ENCODE results near the gene SEPTIN8. TPM values are rescaled to one million over a fixed set of nuclear protein-coding genes. Genes with fewer than 3 reads are reported as not detected.

The SEPTIN8 gene
- total and polyA plus RNA-seq, 8 donors = 15.5 to 47.3 (median 32.3) TPM

- no peak for TF ChIP-seq POLR2AphosphoS5 (IDR thresholded peaks at IDR 0.05)
- no peak for TF ChIP-seq CTCF (IDR thresholded peaks at IDR 0.05)
- TF ChIP-seq EP300 (IDR thresholded peaks at IDR 0.05) = no peak
- no peak for TF ChIP-seq POLR2A (IDR thresholded peaks at IDR 0.05)
- Histone ChIP-seq H3K27me3 (no peaks in the 10 kb centered on the region), H3K27ac (no peak overlapping the region), H3K36me3 (no peaks in the 10 kb centered on the region), H3K9me3 (no peaks in the 10 kb centered on the region), H3K4me3 (no peak overlapping the region), H3K4me1 (peaks cover 16 to 73% (median 55%) of the 10 kb centered on the region in 4 donors)
- intact Hi-C loops (cut with DNase I; ENCODE audit: low total_unique reads) = no loop called here
- no peak for DNase-seq
- 60 to 88% (median 85%) methylated on average over 3 to 5 of the region's 5 CpGs for WGBS, 5 donors
Observed at GRCh38 chr5:132773114-132773513, 3.9 kb downstream of the SEPTIN8 start.

GRCh38 chr5:132772291-132773070 is 4.6 kb downstream of the SEPTIN8 start:
- no peaks in the 10 kb centered on the region for H3K27me3 ChIP-seq
- no peak for DNase-seq
- 50 to 84% (median 78%) methylated on average over 7 to 8 of the region's 8 CpGs for WGBS, 5 donors
- intact Hi-C loops (cut with DNase I; ENCODE audit: low total_unique reads) = no loop called here
- no peak overlapping the region for H3K4me3 ChIP-seq
- no peaks in the 10 kb centered on the region for H3K36me3 ChIP-seq
- TF ChIP-seq POLR2A (IDR thresholded peaks at IDR 0.05) (no peak), EP300 (IDR thresholded peaks at IDR 0.05) (no peak)
- H3K27ac ChIP-seq = peak overlapping the region in 3 of 5 donors; percentile 22 to 36 (median 29)
- peaks cover 17 to 73% (median 55%) of the 10 kb centered on the region in 4 donors for H3K4me1 ChIP-seq
- no peaks in the 10 kb centered on the region for H3K9me3 ChIP-seq

- Histone ChIP-seq H3K27me3 (no peaks in the 10 kb centered on the region), H3K9me3 (no peaks in the 10 kb centered on the region), H3K4me1 (peaks cover 26 to 81% (median 61%) of the 10 kb centered on the region in 4 donors), H3K4me3 (no peak overlapping the region), H3K36me3 (no peaks in the 10 kb centered on the region), H3K27ac (peak overlapping the region in 3 of 5 donors; percentile 22 to 38 (median 36))
- DNase-seq = peak in 1 of 2 donors; percentile 36
- intact Hi-C loops (cut with DNase I; ENCODE audit: low total_unique reads) = no loop called here
- WGBS, 5 donors = 52 to 73% (median 71%) methylated on average over 6 to 8 of the region's 8 CpGs
- TF ChIP-seq EP300 (IDR thresholded peaks at IDR 0.05) = no peak
- no peak for TF ChIP-seq POLR2A (IDR thresholded peaks at IDR 0.05)
- no peak for TF ChIP-seq CTCF (IDR thresholded peaks at IDR 0.05)
- no peak for TF ChIP-seq POLR2AphosphoS5 (IDR thresholded peaks at IDR 0.05)
Observed at GRCh38 chr5:132771503-132771998, 5.5 kb downstream of the SEPTIN8 start.

- no peak overlapping the region for H3K4me3 ChIP-seq
- peak overlapping the region in 3 of 5 donors; percentile 2 to 38 (median 22) for H3K27ac ChIP-seq
- no peaks in the 10 kb centered on the region for H3K9me3 ChIP-seq
- no peaks in the 10 kb centered on the region for H3K27me3 ChIP-seq
- TF ChIP-seq CTCF (IDR thresholded peaks at IDR 0.05) (no peak), POLR2AphosphoS5 (IDR thresholded peaks at IDR 0.05) (no peak), EP300 (IDR thresholded peaks at IDR 0.05) (no peak), POLR2A (IDR thresholded peaks at IDR 0.05) (no peak)
- intact Hi-C loops (cut with DNase I; ENCODE audit: low total_unique reads) = no loop called here
- no peak for DNase-seq
- peaks cover 28 to 75% (median 53%) of the 10 kb centered on the region in 4 donors for H3K4me1 ChIP-seq
- 78 to 89% (median 86%) methylated on average over 8 of the region's 8 CpGs for WGBS, 5 donors
- H3K36me3 ChIP-seq = no peaks in the 10 kb centered on the region
Observed at GRCh38 chr5:132770476-132771159, 6.4 kb downstream of the SEPTIN8 start.
